Activated CD4-positive, alpha-beta T cell treated with anti-CD3 and anti-CD28 coated beads, Interleukin-2, Interleukin-6, amounts not matched to agents 100 ng/mL and 50 ng/mL, durations not matched to agents 16 hours and 8 hours (primary cell): ENCODE measurements around the gene SP4.

ENCODE experiments used
- DNase-seq: peaks from one replicate; pipeline ENCODE4 v3.0.0-alpha.2; 2020

The SP4 gene

DNA sequence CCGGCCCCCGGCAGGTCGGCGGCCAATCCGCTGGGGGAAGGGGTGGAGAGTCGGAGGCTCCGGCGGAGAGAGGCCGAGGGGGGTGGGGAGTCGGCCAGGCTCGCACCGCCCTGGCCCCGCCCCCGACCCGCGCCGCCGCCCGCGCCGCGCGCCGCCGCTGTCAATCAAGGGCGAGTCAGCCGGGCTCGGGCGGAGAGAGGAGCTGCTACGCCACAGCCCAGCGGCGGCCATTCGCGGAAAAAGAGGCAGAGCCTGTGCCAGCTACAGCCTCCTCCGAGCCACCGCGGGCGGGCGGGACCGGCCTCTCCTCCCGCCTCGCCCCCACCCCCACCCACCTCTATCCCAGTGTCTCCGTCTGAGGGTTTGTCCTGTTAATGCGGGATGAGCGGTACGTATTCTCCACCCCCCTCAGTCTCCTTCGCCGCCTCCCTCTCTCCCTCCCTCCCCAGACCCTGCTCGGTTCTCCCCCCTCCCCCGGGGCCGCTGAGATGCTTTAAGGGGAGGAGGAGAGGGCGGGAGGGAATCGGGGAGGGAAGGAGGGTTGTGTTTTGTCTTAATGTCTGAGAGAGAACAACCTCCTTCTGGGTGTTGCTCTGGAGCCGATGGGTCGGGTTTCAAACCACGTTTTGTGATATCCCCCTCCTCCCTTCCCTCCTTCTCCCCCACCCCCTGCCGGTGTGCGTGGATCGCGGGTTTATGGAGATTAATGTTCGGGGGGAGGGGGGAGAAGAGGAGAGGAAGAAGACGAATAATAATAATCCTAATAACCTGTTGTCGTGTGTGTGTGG lies at the start of gene SP4:
Gene SP4, plus strand, starts transcription at position 213 of the 788 bp plus-strand sequence. Its CDS starts 169 bp downstream, at position 382.
- peak; percentile 97 for DNase-seq

DNA sequence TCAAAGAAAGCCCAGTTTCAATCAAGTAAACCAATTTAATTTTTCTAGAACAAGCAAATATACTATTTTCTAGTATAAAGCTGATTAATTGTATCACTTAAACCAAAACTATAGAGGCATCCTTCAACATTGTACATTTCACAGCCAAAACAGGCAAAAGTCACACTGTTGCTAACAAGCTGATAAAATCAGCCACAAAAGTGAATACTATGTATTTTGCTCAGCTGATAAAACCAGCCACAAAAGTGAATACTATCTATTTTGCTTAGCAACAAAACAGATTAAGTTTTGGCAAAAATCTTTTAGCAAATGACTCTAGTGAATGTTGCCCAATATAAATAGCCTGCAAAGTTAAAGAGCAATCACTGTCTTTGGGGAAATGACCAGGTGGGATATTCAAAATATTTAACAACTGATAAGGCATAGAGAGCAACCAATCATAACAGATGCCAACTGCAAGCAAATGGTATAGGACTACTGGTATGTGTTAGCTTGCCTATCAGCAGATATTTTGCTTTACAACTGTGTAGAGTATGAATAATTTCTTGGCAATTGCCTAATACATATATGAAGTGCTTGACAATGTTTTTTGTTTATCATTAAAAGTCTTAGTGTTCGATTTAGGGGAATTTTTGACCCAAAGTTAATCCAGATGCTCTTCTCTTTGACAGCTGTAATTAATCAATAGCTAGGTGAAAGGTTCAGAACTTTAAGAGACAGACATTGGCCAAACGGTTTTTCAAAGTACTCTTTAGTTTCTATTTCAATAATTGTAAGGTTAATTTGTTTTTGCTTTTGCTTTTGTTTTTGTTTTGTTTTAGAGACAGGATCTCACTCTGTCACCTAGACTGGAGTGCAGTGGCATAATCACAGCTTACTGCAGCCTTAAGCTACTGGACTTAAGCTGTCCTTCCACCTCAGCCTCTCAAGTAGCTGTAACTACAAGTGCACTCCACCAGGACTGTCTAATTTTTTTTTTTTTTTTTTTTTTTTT lies 44.4 kb upstream of the SP4 start:
- DNase-seq, result peak; percentile 9

DNA sequence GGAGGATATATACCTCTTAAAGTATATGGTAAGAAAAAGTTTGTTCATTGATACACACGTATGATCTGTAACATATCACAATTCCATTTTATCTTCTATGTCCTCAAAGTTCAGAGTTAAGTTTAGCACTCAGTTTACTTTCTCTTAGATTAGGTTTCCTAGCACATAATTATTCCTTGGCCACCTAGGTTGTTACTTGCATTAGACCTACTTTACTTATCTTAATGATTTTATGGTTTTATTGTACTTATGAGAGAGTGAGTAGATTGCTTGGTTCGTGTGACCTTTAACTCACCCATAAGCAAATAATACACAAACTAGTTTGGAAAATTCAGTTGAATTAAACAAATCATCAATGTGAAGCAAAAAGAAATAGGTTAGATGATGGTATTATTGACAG lies 33.9 kb upstream of the SP4 start:
- DNase-seq, result no peak

DNA sequence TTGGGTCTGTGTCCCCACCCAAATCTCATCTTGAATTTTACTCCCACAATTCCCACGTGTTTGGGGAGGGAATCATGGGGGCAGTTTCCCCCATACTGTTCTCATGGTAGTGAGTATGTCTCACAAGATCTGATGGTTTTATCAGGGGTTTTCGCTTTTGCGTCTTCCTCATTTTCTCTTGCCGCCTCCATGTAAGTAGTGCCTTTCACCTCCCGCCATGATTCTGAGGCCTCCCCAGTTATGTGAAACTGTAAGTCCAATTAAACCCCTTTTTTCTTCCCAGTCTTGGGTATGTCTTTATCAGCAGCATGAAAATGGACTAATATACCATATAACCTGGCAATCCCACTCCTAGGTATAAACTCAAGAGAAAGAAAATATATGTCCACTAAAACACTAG lies 25.9 kb upstream of the SP4 start:
- no peak for DNase-seq

DNA sequence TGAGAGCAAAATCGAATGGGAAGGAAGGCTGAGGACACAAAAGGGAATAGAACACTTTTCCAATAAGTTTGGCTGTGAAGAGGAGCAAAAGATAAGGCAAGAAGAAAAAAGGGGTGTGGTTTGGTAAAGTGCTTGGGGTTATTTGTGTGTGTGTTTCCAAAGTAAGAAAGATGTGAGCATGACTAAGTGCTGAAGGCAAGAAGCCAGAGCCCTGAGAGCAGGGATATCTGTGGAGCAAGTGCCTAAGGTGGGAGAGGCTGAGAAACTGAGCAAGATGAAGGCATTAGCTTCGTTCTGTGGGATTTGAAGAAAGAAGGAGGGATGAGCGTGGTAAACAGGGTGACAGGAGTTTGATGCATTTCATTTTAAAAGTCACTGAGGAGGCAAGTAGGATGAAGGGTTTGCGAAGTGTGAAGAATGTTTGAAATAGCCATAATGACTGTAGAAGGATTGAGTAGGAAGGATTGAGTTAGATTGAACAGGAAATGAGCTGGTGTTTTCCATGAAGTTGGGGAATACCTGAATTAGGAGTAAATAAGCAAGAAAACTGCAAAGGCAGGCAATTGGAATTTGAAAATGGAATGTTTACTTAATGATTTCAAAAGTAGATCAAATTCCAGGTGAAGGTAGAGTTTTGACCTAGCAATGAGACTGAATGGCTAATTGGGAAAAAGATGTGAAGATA lies 19.9 kb upstream of the SP4 start:
- DNase-seq, result no peak

DNA sequence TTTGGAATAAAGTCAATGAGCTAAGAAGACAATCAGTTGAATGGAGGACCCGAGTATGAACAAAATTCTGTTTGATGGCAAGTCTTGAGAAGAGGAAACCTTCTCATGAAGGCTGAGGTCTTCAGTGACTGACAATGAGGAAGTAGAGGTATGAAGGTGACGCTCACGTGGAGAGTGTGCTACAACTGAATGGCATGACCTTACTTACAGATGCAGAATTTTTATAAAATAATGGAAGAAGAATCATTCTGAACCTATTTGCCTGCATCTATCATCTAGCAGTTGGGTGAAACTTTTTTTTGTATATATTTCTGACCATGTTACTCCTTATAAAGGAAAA lies 19.4 kb upstream of the SP4 start:
- no peak for DNase-seq

DNA sequence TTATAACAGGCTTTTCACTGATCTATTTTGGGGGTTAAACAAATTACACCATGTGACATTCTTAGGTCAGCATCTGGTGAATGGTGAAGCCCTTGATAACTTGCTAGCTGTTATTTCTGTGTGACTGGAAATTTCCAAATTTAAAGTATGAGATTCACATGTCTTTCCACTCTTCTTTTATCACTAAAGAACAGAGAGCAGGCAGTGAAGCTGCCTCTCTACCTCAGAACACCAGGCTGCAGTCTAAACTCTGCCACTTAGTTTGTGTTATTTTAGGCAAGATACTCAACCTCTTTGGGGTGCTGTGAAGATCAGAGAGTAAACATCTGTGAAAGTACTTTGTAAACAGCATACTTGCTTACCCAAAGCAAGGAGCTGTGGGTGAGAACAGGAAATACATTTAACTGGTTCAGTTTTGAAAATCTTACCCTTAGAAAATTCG lies 15.5 kb upstream of the SP4 start:
- no peak for DNase-seq

DNA sequence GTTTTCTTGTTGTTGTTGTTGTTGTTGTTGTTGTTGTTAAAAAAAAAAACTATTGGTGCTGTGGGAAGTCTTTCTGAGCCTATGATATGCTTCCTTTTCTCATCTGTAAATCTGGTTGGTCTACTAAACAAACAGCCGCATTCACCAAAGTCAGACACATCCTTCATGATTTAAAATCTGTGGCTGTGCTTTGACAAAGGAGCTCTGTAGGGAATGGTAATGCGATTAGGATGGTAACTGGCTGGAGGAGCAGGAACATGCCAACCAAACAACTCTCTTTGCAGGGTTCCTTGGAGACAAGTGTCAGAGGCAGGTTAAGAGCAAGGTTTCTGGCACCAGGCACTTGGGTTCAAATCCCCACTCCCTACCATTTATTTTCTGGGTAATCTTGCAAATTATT lies 14.9 kb upstream of the SP4 start:
- no peak for DNase-seq

DNA sequence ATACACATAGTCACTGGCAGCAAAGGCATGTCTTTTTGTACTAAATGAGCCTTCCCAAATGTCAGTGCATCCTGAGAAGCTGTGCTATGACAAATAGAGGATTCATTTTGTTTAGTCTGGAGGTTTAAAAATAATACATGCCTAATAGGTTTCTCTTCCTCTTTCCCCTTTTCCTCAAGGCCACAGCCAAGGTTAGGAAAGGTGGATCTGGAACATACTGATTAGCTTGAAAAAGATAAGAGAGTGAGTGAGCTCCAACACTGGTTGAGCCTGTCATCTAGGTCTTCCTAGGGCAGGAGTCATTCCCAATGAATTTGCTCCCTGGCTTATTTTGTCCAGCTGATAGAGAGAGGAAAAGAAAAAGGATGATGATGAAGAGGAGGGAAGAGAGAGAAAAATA lies 14.4 kb upstream of the SP4 start:
- DNase-seq, result no peak

DNA sequence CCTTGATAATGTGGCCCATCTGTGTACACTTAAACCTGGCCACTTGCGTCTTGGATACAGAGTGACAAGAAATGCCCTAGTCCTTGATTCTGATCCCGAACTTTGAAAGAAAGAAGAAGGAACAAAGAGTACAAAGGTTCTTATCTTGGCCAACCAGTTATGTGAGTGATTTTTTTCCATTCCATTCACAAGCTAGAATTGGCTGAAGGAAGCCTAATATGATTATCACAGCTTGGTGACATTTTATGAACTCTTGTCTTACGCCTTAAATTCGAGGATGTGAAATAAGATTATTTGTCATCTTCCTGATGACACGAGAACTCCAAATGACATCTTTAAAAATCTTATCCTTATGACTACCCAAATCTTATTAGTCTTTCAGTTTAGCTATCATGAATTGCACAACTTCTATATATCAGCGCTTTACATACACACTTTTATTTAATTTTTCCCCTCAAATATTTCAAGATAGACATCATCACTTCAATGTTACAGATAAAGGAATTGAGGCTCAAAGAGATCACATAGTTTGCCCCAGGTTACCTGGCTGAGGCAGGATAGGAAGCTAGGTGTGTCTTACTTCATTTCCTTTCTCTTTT lies 13.0 kb upstream of the SP4 start:
- DNase-seq, result no peak

DNA sequence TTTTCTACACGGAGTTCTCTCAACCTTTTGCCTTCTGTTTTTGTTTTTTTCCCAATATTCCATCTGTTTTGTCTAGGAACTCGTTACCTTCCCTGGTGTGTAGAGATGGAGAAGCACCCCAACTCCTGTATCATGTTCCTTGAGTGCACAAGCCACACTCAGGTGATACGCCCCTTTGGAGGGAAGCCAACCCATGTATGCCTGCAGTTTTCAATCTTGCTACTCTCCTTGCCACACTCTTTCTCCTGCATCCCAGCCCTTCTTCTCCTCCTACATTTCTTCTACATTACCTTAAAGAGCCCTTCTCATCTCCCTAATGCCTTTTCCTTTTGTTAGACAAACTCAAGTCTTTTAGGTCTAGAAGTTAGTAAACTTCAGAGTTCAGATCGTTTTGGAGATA lies 10.2 kb upstream of the SP4 start:
- no peak for DNase-seq

DNA sequence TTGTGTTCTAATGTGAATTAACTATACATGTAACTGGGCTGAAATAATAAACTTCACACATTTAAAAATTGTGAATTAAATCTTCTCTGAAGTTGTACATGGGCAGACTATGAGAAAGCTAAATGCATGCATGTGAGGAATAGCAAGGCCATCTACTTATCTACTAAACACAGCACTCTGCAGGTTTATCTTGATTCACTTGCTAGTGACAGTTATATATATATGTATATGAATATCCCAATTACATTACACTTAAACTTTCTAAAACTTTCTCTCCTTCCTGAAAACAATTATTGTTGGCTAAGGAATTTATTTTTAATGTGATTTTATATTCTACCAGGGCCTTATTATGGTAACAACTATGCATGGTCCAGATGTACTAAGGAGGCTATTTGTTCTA lies 5.1 kb upstream of the SP4 start:
- DNase-seq, result no peak

DNA sequence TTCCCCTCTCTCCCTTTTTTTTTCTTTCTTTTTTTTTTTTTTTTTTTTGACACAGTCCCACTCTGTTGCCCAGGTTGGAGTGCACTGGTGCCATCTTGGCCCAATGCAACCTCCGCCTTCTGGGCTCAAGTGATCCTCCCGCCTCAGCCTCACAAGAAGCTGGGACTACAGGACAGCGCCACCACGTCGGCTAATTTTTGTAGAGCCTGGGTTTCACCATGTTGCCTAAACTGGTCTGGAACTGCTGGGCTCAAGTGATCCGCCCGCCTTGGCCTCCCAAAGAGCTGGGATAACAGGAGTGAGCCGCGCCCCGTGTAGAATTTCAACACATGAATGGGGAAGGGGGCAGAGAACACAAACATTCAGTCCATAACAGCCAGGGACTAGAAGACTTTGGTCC lies 2.6 kb upstream of the SP4 start:
- no peak for DNase-seq

DNA sequence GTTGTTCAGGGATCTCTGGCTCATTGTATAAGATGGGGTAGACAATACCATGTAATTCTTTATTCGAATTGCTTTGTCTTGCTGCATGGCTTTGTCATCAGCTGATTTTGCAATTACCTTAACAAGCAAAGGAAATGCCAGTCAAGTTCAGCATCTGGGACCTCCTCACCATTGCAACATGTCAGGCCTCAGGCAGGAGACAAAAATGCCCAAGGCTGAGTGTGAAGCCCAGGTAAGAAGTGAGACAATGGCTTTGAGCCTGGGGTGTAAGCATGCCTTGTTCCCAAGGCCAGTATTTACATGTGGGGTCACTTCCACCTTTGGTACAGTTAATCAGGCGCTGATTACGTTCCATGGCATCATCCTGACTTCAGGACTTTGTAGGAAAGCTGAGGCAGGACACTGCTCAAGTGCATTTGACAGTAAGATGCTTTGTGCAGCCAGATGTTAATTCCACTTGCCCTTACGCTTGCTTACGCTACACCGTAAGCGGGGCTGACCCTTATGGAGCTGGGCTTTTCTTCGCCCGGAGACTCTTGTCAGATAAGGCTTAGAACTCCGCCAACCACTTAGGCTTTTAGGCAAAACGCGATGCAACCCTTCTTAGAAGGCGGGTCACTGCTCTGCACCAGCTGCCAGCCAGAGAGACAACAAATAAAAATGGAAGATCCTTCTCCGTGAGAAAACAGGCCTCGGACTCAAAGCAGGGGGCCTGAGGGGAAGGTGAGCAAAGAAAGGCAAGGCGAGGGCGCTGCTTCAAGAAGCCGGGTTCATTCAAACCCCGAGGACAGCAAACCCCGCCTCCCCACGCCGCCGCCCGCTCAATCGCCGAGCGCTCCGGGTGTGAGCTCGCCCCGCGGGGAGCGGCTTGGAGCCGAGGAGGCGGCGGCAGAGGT lies 1.3 kb upstream of the SP4 start:
- no peak for DNase-seq

DNA sequence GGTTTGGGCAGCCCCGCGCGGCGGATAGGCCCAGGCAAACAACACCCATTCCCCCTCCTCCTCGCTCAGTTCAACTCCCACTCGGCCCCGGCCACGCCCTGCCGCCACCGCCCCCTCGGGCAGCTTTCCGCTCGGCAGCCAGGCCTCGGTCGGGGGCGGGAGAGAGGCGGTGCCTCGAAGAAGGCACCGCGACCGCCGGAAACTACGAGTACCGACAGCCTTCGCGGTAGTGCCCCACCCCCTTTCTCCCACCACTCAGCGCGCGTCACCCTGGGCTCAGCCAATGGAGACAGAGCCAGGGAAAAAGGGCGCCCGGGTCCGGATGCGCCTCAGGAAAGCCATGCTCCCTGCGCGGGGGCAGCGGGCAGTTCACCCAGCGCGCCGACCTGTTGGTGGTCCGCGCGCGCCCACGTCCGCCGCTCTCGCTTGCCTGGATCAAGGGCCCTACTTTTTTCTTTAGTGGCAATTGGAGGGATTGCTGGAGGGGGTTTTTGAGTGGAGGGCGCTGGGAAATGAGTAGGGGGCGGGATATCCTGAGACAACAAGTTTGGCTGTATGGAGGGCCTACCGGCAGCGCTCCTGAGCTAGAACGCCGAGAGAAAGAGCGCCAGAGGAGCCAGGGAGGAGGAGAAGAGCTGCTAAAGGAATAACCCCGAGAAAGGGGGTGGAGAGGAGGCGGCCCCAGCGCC lies 557 bp upstream of the SP4 start:
- peak; percentile 99 for DNase-seq

DNA sequence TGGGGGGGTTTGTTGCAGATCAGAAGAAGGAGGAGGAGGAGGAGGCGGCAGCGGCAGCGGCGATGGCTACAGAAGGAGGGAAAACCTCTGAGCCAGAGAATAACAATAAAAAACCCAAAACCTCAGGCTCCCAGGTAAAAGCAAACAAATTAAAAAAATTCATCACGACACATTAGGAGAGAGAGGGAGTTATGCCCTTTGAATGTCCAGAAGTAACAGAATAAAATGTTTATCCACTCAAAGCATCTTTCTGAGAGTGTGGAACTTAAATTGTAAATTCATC lies 717 bp downstream of the SP4 start:
- no peak for DNase-seq

DNA sequence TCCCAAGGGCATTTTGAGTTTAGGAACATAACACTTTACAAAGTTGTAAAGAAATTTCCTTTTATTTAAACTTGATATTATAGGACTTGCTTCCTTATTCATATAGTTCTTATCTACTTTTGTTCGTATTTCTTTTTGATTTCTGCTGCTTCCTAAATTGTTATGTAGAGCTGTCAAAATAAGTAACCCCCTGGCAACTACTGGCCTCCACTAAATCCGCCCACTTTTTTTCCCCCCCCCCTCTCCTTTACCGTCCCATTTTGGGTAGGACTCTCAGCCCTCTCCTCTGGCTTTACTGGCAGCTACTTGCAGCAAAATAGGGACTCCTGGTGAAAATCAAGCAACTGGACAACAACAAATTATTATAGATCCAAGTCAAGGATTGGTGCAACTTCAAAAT lies 1.1 kb downstream of the SP4 start:
- DNase-seq, result no peak

DNA sequence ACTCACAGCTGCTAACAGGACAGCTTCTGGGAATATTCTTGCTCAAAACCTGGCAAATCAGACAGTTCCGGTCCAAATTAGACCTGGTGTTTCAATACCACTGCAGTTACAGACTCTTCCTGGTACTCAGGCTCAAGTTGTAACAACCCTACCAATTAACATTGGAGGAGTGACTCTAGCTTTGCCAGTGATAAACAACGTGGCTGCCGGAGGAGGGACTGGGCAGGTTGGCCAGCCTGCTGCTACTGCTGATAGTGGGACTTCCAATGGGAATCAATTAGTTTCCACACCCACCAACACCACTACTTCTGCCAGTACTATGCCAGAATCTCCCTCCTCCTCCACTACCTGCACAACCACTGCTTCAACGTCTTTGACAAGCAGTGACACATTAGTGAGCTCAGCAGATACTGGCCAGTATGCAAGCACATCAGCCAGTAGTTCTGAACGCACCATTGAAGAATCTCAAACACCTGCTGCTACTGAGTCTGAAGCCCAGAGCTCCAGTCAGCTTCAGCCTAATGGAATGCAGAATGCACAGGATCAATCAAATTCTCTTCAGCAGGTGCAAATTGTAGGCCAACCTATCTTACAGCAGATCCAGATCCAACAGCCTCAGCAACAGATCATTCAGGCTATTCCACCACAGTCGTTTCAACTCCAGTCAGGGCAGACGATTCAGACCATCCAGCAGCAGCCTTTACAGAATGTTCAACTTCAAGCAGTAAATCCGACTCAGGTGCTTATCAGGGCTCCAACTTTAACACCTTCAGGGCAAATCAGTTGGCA lies 2.1 kb downstream of the SP4 start:
- no peak for DNase-seq

DNA sequence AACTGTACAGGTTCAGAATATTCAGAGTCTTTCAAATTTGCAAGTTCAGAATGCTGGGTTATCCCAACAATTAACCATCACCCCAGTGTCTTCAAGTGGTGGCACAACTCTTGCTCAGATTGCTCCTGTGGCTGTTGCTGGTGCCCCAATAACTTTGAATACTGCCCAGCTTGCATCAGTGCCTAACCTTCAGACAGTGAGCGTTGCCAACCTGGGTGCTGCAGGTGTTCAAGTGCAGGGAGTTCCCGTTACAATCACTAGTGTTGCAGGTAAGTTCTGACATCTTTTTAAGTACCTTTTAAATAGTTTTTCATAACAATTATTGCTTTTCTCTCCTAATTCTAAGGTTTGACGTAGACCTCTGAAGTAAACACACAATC lies 2.7 kb downstream of the SP4 start:
- DNase-seq, result no peak

DNA sequence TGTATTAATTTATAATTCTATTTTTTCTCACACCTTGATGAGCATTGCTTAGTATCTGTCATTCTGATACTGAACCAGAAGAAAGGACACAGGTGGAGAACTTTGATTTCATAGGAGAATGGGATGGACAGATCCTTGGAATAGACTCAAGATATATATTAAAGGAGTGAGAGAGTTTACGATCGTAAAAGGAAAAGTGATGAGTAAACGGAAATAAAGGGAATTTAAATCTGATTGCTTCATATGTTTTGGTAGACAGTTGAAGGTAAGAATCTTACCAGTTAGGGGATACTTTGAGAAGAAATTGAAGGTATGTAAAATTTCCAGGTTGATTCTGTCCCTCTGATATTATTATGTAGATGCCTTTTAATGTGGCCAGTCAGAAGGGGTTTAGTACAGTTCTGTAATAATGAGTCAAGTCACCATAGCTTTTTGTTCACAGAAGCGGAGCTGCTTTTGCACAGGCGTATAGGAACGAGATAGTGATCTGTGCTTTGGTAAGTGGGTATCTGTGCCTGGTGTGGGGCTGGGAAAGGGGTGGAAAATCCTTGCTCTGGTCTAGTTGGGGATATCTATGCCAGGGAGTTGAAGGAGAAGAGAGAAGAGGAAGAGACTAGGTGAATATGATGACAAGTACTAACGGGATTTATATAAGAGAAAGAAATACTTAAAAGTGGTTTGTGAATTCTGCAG lies 15.4 kb downstream of the SP4 start:
- DNase-seq, result no peak
